Activated CD8-positive, alpha-beta memory T cell treated with anti-CD3 and anti-CD28 coated beads, Interleukin-2, amount 50 U/mL, for 24 hours (primary cell): ENCODE data around the gene ADAP2.
"Not testable (repeated sequence)": the region's sequence is repeated elsewhere in the genome, so short reads cannot be mapped to it uniquely, and the experiment has no call there.

Experiments
- DNase-seq: peaks from one replicate; pipeline ENCODE4 v3.0.0-alpha.2; 2020; ENCODE audit errors: extremely low read depth

Gene ADAP2

GRCh38 chr17:30969989-30970830, 48.5 kb downstream of the ADAP2 start:
- no peak for DNase-seq

GRCh38 chr17:30970831-30971567, 49.3 kb downstream of the ADAP2 start, which contains the start of gene RNF135:
Gene RNF135, plus strand, starts transcription at chr17:30971039. Its CDS starts 35 bp downstream, at chr17:30971074.
- DNase-seq = no peak

- DNase-seq = no peak
These were observed 53.5 kb downstream of the ADAP2 start for GRCh38 chr17:30975042-30975820.

GRCh38 chr17:30979919-30980318, 58.2 kb downstream of the ADAP2 start:
- DNase-seq = not testable (repeated sequence)

- no peak for DNase-seq
These were observed 60.1 kb downstream of the ADAP2 start for GRCh38 chr17:30981531-30982519.

GRCh38 chr17:30982855-30983254, 61.1 kb downstream of the ADAP2 start:
- no peak for DNase-seq

GRCh38 chr17:30990458-30990857, 68.7 kb downstream of the ADAP2 start:
- DNase-seq = no peak

GRCh38 chr17:30992551-30992950, 70.8 kb downstream of the ADAP2 start:
- no peak for DNase-seq

- no peak for DNase-seq
These were observed 73.6 kb downstream of the ADAP2 start for GRCh38 chr17:30995347-30995746.

GRCh38 chr17:30996486-30996885, 74.7 kb downstream of the ADAP2 start:
- DNase-seq = no peak

GRCh38 chr17:30997270-30997669, 75.5 kb downstream of the ADAP2 start:
- DNase-seq = no peak

- no peak for DNase-seq
These were observed 76.1 kb downstream of the ADAP2 start for GRCh38 chr17:30997842-30998241.

- DNase-seq = no peak
These were observed 80.3 kb downstream of the ADAP2 start for GRCh38 chr17:31002047-31002446.

GRCh38 chr17:31003225-31003866, 81.6 kb downstream of the ADAP2 start:
- DNase-seq = no peak

GRCh38 chr17:31004160-31004559, 82.4 kb downstream of the ADAP2 start:
- DNase-seq = no peak

GRCh38 chr17:31007695-31008373, 86.1 kb downstream of the ADAP2 start:
- no peak for DNase-seq

GRCh38 chr17:31008374-31009041, 86.8 kb downstream of the ADAP2 start:
- DNase-seq = no peak
